Uterus (tissue), 4 donors: ENCODE results near the gene PDX1. TPM values are rescaled to one million over a fixed set of nuclear protein-coding genes. Genes with fewer than 3 reads are reported as not detected.

ENCODE experiments used
- DNase-seq, 2 donors: peaks; one replicate each; pipeline ENCODE4 v3.0.0-alpha.2; 2019 to 2020
- H3K27ac ChIP-seq, 2 donors: fragments of 200-600 bp; sonication (generic); 1 replicate in 1 of 2; 2 replicates in 1 of 2; pipeline ENCODE4 v1.5.1; 2016 to 2018
- H3K27me3 ChIP-seq, 2 donors: fragments of 200-600 bp; sonication (generic); one replicate each; pipeline ENCODE4 v1.5.1; 2018 to 2019; ENCODE audit warnings: control low read depth in 1 of 2
- H3K36me3 ChIP-seq, 2 donors: fragments of 200-600 bp; sonication (generic); one replicate each; pipeline ENCODE4 v1.5.1; 2019; ENCODE audit warnings: control low read depth in 1 of 2
- H3K4me1 ChIP-seq, 2 donors: fragments of 200-600 bp; sonication (generic); one replicate each; pipeline ENCODE4 v1.5.1; 2018 to 2019; ENCODE audit warnings: control low read depth in 1 of 2
- H3K4me3 ChIP-seq, 2 donors: fragments of 200-600 bp; sonication (generic); 1 replicate in 1 of 2; 2 replicates in 1 of 2; pipeline ENCODE4 v1.5.1; 2018 to 2019; ENCODE audit warnings: mild to moderate bottlenecking in 1 of 2
- H3K9me3 ChIP-seq, 2 donors: fragments of 200-600 bp; sonication (generic); one replicate each; pipeline ENCODE4 v1.5.1; 2019; ENCODE audit warnings: control low read depth in 1 of 2
- POLR2A ChIP-seq, 2 donors: fragments of 450-650 bp; IDR thresholded peaks; one replicate each; pipeline ENCODE4 v1.6.1; 2016; ENCODE audit warnings: antibody characterized with exemption in 2 of 2, mild to moderate bottlenecking in 1 of 2, moderate library complexity in 1 of 2
- intact Hi-C: fragments of 100-400 bp; cut with DNase I; formaldehyde crosslinking; loops from one replicate; pipeline ENCODE4 v1.15.1; 2023; ENCODE audit warnings: low total_unique reads
- total RNA-seq, 4 donors: library from RNA; depleted of rRNA in 3 of 4; stranded (reverse); fragments of >200 nt in 3 of 4; gene quantifications; one replicate each; pipeline versions ENCODE4 v1.1.0 to v1.2.4, GENCODE V29; 2014 to 2023
- TF ChIP-seq, protein P1 (sequence below), 4 experiments: fragments of 200-600 bp in 2 of 4; fragments of 450-650 bp in 2 of 4; sonication (generic) in 2 of 4; IDR thresholded peaks; one replicate each; pipeline ENCODE4 v1.5.1; 2016 to 2019; ENCODE audit warnings: antibody characterized with exemption in 4 of 4, mild to moderate bottlenecking in 2 of 4, moderate library complexity in 1 of 4
- donor health status: DM: yes; HTN: yes; CAD: no.

Gene PDX1
- total RNA-seq, 4 donors from 2014 or later: not detected

DNA sequence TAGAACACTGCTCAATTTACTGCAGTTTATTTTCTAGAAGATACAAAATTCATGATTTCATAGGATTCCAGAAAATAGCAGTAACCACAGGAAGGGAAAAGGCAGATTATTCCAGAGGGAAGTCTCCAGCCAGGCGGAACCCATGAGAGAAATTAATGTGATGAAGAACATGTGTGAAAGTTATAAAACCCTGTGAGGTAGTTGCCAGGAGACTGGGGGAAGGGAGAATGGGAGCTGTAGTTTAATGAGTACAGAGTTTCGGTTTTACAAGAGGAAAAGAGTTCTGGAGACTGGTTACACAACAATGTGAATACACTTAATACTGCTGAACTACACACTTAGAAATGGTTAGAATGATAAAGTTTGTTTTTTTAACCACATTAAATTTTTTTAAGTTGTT is 14.2 kb upstream of the PDX1 start:
- no peaks in the 10 kb centered on the region for H3K4me1 ChIP-seq
- H3K27me3 ChIP-seq: peaks cover 0 to 4% of the 10 kb centered on the region in 2 donors
- TF ChIP-seq POLR2A (IDR thresholded peaks at IDR 0.05): no peak
- TF ChIP-seq, protein P1, sequence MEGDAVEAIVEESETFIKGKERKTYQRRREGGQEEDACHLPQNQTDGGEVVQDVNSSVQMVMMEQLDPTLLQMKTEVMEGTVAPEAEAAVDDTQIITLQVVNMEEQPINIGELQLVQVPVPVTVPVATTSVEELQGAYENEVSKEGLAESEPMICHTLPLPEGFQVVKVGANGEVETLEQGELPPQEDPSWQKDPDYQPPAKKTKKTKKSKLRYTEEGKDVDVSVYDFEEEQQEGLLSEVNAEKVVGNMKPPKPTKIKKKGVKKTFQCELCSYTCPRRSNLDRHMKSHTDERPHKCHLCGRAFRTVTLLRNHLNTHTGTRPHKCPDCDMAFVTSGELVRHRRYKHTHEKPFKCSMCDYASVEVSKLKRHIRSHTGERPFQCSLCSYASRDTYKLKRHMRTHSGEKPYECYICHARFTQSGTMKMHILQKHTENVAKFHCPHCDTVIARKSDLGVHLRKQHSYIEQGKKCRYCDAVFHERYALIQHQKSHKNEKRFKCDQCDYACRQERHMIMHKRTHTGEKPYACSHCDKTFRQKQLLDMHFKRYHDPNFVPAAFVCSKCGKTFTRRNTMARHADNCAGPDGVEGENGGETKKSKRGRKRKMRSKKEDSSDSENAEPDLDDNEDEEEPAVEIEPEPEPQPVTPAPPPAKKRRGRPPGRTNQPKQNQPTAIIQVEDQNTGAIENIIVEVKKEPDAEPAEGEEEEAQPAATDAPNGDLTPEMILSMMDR (IDR thresholded peaks at IDR 0.05): no peak
- intact Hi-C loops: no loop called here
- DNase-seq: no peak
- H3K27ac ChIP-seq: no peak overlapping the region
- no peak overlapping the region for H3K4me3 ChIP-seq
- H3K9me3 ChIP-seq: no peaks in the 10 kb centered on the region
- no peaks in the 10 kb centered on the region for H3K36me3 ChIP-seq

DNA sequence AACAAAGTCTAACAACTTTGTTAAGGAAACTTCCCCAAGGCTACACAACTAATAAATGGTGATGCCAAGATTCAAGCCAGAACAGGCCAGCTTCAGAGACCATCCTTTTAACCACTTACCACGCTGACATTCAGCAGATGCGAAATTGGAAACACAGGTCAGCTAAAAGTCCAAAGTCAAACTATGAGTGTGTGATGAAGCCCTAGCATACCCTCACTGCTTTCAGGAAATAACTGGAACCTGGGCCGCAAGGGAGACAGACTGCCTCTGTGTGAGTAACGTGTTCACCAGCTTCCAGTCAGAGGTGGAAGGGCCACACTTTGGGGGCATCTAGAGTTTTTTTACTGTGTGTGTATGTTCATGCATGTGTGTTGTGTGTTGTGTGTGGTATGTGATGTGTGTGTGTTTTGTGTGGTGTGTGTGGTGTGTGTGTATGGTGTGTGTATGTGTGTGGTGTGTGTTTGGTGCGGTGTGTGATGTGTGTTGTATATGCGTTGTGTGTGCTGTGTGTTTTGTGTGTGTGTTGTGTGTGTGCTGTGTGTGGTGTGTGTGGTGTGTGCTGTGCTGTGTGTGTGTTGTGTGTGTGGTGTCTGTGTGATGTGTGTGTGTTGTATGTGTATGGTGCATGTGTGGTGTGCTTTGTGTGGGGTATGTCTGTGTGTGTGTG is 12.5 kb upstream of the PDX1 start:
- Histone ChIP-seq H3K27me3 (peaks cover 0 to 4% of the 10 kb centered on the region in 2 donors), H3K4me1 (no peaks in the 10 kb centered on the region), H3K9me3 (no peaks in the 10 kb centered on the region), H3K36me3 (no peaks in the 10 kb centered on the region), H3K4me3 (no peak overlapping the region), H3K27ac (no peak overlapping the region)
- intact Hi-C loops: no loop called here
- no peak for TF ChIP-seq POLR2A (IDR thresholded peaks at IDR 0.05)
- TF ChIP-seq, protein P1 (IDR thresholded peaks at IDR 0.05): no peak
- no peak for DNase-seq

DNA sequence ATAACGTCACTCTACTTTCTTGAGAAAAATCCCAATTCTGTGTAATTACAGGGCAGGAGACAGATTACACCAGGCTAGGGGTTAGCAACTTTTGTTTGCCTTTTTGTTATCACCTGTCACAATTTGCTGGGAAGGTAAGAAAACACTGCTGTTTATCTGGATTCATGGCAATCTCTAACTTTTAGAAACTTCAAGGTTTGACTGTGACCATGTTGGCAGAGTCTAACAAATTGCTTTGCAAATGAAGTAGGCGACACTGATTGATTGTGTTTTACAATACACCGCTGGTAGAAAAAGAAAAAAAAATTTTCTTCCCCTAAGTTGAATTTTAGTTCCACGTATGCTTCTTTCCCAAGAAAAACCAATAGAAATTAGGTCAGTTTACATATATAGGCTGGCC is 10.4 kb upstream of the PDX1 start:
- DNase-seq: no peak
- TF ChIP-seq, protein P1 (IDR thresholded peaks at IDR 0.05): no peak
- no peak for TF ChIP-seq POLR2A (IDR thresholded peaks at IDR 0.05)
- Histone ChIP-seq H3K27me3 (peaks cover 0 to 4% of the 10 kb centered on the region in 2 donors), H3K4me1 (no peaks in the 10 kb centered on the region), H3K27ac (no peak overlapping the region), H3K4me3 (no peak overlapping the region), H3K36me3 (no peaks in the 10 kb centered on the region), H3K9me3 (no peaks in the 10 kb centered on the region)
- intact Hi-C loops: no loop called here

DNA sequence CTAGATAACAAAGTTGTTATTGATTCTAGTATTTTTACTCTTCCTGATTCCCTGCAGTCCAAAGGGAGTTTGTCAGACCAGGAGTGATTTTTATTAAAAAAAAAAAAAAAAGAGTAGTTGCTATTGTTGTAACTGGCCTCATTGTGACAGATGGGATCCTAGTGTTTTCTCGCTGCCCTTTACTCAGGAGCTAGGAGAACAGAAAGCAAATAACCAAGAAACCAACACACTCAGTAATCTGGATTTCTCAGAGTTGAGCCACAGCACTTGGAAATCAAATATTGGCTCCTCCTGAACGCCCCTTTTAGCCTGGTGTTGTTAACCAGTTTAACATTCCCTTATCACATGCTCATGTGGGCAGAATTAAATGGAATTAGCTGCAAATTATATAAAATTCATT is 8.3 kb upstream of the PDX1 start:
- Histone ChIP-seq H3K4me1 (no peaks in the 10 kb centered on the region), H3K4me3 (no peak overlapping the region), H3K9me3 (no peaks in the 10 kb centered on the region), H3K27me3 (peaks cover 0 to 12% of the 10 kb centered on the region in 2 donors), H3K27ac (no peak overlapping the region), H3K36me3 (no peaks in the 10 kb centered on the region)
- no peak for TF ChIP-seq POLR2A (IDR thresholded peaks at IDR 0.05)
- TF ChIP-seq, protein P1 (IDR thresholded peaks at IDR 0.05): no peak
- no peak for DNase-seq
- intact Hi-C loops: no loop called here

DNA sequence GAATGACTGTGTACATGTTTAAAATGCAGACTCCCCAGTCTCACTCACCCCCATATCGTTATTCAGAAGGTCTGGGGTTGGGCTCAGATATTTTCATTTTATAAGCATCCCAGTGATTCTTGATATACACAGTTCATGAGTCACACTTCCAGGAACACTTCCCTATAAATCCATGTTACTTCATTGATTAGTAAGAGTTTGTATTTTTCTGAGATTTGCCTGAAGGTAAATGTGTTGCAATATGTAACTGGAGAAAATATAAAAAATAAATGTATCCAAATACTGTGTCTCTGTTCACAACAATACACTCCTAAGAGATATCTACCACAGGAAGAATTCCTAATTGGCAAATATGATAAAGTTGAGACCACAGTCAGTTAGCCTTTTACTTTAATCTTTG is 6.6 kb upstream of the PDX1 start:
- Histone ChIP-seq H3K4me1 (no peaks in the 10 kb centered on the region), H3K27me3 (peaks cover 7 to 29% of the 10 kb centered on the region in 2 donors), H3K27ac (no peak overlapping the region), H3K36me3 (no peaks in the 10 kb centered on the region), H3K4me3 (no peak overlapping the region), H3K9me3 (no peaks in the 10 kb centered on the region)
- DNase-seq: no peak
- intact Hi-C loops: no loop called here
- TF ChIP-seq, protein P1 (IDR thresholded peaks at IDR 0.05): no peak
- TF ChIP-seq POLR2A (IDR thresholded peaks at IDR 0.05): no peak
